ENCODE results near the gene TXNDC11.

The TXNDC11 gene

DNA sequence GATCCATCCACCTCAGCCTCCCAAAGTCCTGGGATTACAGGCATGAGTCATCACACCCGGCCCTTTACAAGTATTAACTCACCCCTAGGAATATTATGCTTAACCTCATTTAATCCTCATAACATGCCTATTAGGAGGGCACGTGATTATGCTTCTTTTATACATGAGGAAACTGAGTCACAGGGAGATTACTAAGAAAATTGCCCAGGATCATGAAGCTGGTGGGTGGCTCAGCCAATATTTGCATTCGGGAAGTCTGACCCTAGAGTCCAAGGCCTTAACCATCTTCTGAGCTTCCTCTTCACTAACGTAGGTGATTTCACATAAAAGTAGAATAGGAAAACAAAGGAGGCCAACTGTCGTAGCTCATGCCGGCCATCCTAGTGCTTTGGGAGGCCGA lies 93.4 kb downstream of the TXNDC11 start:
- no peak for DNase-seq

DNA sequence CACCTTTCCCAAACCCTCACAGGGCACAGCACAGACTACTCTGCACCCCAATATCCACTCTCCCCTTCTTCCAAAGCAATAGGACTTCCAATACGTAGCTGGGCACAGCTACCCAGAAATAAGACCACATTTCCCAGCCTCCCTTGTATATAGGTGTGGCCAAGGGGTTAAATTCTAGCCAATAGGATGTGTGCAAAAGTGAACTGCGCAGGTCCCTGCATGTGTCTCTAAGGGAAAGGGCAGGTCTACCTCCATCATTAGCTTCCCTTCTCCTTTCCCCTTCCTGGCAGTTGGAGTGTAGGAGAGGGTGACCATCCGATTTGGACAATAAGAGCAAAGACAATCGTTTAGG lies 99.9 kb downstream of the TXNDC11 start:
- DNase-seq, result no peak

DNA sequence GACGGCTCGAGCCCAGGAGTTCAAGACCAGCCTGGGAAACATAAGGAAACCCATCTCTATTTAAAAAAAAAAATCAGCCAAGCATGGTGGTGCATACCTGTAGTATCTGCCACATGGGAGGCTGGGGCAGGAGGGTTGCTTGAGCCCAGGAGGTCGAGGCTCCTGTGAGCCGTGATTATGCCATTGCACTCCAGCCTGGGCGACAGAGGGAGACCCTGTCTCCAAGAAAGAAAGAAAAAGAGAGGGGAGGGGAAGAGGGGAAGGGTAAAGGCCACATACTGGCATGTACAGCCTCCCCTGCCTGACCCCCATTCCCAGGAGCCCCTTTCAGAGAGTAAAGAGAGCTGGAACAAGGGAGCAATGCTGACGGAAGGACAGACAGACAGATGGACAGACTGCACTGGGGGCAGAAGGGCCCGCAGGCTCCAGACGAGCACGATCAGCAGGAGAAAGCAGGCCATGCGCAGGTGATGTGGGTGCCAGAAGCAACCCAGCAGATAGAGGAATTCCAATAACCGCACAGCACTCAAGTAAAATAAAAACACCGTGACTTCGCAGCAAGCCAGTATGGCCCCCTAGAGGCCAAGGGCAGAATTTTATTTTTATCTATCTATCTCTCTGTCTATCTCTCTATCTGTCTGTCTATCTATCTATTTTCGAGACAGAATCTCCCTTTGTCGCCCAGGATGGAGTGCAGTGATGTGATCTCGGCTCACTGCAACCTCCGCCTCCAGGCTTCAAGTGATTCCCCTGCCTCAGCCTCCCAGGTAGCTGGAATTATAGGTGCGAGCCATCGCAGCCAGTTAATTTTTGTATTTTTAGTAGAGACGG lies 101.5 kb downstream of the TXNDC11 start:
- peak; percentile 60 for DNase-seq

DNA sequence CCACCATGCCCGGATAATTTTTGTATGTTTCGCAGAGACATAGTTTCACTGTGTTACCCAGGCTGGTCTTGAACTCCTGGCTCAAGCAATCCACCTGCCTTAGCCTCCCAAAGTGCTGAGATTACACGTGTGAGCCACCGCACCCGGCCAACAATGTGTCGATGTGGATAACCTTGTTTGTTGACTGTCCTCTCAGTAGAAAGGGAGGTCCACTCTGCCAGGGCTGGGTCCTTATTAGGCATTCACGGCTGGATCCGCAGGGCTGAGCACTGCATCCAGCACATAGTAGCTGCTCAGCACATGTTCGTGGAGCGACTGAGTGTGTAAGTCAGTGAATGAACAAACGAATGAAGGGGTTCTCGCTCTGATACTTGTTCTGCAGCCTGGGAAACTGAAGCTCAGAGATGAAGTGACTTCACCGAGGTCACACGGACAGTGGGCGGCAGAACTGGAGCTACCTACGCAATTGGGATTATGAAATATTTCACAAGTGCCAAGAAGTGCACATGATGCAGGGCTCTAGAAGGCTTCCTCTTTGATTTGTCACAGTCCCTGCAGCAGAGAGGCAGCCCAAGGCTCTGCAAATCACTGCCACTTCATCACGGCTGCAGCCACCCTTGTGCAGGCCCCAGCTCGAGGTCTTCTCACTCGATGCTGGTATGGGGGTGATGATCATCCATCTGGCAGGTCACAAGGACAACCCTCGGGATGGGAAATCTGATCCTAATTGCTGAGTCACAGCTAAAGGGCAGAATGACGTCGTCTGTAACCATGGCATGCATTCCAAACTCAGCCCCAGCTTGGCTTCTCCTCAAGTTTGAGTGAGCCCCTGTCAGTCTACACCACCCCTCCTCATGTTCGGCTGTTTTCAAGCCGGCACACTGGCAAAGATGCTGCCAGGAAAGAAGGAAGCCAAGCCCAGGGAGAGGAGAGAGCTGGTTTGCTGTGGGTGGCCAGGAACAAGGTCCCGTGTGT lies 102.4 kb downstream of the TXNDC11 start:
- DNase-seq, result peak; percentile 79

DNA sequence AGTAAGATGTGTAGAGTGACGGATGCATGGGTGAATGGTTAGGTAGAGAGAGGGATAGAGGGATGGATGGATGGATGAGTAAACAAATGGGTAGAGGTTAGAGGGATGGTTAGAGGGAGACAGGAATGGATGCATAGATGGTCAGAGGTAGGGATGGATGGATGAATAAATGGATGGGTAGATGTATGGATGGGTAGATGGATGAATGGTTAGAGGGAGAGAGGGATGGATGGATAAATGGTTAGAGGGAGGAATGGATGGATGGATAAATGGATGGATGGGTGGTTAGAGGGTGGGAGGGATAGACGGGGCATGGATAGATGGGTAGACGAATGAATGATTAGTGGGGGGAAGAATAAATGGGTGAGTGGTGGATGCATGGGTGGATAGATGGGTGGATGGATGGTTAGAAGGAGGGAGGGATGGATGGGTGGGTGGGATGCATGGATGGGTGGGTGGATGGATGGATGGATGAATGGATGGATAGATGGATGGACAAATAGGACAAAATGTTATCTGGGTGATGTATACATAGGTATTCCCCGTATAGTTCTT lies 103.6 kb downstream of the TXNDC11 start:
- DNase-seq, result no peak

DNA sequence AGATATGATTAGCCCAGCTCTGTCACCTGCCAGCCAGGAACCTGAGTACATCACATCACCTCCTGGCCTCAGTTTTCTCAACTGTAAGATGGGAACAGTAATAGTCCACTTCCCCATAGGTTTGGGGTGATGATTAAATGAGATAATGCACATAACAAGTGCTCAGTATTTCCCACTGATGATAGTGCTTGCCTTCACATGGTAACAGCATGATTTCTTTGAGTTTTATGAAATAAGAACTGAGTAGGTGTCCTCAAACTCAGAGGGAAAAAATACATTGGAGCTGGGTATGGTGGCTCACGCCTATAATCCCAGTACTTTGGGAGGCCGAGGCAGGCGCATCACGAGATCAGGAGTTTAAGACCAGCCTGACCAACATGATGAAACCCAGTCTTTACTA lies 104.5 kb downstream of the TXNDC11 start:
- no peak for DNase-seq

DNA sequence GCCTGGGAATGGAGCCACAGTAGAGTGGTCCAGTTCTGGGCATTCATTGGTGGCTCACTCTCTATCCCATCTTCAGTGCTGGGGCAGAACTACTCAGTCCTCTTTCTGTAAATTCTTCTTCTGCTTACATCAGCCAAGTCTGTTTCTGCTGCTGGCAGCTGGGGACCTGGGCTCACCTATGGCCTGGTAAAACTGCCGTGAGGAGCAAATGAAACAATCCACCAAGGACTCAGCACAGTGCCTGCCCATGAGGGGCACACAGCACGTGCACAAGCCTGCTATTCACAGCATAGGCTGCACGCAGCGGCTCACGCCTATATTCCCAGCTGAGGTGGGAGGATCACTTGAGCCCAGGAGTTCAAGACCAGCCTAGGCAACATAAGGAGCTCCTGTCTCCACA lies 105.3 kb downstream of the TXNDC11 start:
- no peak for DNase-seq

DNA sequence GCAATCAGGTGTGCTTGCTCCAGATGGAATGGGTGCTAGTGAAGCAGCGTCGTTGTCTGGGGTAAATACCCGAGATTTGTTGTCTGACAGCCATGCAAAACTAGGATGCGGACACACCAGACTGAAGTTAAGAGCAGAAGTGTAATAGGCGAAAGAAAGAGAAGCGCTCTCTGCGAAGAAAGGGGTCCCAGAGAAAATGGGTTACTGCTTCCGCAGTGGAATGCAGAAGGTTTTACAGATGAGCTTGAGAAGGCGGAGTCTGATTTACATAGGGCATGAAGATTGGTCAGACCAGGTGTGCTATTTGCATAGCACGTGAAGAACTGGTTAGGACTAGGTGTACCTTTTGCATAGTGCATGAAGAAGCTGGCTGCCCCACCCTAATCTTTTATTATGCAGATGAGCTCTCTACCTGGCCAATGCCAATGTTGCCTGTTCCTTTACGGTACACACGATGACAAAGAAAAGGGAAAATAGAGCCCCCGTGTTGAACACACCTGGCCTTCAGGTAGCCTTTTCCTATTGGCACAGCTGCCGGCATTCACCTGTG lies 106.4 kb downstream of the TXNDC11 start:
- no peak for DNase-seq

DNA sequence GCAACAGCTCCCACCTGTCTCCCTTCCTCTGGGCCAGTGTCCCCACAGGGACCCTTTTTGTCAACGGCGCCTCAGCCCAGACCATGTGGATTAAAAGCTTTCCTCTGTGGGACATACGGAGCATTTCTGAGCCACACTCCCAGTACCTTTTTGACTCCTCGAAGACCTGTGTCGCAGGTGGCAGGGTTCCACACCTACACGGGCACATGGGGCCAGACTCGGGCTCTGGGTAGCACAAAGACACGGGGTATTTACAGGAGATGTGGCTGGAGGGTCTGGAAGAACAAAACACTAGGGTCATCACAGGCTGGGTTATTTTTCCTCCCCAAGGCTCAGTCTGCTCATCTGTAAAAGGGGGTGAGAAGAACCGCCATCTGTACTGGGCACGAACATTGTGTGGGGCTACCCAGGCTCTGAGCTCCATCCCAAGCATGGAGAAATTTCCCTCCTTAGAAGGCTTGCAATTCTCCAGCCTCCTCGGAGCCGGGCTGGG lies 106.9 kb downstream of the TXNDC11 start:
- no peak for DNase-seq

DNA sequence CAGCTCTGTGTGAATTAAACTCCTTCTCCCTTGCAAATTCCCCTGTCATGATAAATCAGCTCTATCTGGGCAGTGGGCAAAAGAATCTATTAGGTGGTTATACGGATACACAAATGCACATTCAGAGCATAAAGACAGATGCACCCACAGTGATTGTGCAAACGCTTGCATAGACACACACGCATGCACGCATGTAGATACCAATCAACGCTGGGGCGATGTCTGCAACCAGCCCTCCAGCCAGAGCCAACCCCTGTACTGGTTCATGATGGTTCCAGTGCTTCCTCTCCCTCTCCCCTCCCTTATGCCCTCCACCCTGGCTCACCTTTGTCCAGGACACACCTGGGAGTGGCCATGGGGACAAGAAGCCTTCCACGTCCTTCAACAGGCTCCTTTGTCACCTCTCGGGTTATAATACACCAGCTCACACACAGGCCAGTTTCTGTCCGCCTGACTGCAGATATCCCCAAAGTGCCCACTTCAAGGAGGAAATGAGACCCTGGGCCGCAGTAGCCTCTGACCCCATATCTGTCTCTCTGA lies 107.5 kb downstream of the TXNDC11 start:
- DNase-seq, result no peak

DNA sequence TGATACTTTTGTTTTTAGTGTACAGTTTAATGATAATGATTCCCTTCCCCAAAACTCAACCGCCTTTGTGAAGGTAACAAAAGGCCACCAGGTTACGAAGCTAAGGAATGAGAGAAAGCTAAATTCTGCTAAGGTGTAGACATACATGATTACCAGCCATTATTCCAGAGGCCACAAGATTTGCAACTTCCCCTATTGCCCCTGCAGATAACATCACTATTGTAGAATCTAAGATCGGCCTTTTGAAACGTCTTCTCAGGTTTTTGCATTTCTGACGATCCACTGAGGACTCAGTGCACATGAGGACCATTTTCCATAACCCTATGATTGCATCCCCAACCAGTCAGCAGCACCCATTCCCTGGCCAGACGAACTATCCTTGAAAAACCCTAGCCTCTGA lies 108.3 kb downstream of the TXNDC11 start:
- DNase-seq, result no peak

DNA sequence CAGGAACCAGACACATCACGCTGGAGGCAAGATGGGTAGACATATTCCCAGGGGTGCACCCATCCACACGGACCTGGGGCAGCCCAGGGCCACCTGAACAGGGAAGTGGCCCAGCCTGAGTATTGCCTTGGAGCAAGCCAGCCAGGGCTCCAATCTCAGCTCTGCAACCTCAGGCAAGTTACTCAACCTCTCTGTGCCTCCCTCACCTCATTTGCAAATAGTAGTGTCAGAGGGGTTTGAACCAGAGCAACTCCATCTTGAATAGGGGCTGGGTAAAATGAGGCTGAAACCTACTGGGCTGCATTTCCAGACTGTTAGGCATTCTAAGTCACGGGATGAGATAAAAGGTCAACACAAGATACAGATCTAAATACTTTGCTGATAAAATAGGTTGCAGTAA lies 109.5 kb downstream of the TXNDC11 start:
- DNase-seq, result no peak

DNA sequence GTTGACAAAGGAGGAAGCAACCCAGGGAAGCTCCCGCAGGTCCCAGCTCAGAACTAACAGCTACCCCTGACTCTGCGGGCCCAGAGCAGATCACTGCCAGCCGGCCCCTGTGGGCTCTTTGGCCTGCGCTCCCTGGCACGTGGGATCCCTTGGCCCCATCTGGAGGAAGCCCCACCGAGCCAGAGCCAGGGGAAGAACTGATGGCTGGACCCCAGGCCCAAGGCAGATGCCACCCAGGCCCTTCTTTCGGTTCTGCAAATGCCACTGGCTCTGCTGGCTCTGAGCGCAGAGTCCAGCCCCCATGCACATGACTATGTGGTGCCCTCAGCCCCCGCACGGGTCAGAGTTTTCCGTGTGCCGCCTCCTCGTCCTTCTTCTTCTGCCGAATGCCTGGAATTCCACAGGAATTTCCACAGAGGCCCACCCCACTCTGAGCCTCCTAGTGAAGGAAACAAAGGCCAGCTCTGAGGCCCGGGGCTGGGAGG lies 110.2 kb downstream of the TXNDC11 start:
- peak; percentile 80 for DNase-seq

DNA sequence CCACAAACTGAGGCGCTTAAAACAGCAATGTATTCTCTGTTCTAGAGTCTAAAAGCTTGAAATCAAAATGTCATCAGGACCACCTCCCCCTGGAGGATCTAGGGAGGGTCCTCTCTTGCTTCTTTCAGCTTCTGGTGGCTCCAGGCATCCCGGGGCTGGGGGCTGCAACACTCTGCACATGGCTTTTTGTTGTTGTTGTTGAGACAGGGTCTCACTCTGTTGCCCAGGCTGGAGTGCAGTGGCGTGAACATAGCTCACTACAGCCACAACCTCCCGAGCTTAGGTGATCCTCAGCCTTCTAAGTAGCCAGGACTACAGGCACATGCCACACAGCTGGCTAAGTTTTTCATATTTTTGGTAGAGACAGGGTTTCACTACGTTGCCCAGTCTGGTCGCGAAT lies 111.4 kb downstream of the TXNDC11 start:
- no peak for DNase-seq

DNA sequence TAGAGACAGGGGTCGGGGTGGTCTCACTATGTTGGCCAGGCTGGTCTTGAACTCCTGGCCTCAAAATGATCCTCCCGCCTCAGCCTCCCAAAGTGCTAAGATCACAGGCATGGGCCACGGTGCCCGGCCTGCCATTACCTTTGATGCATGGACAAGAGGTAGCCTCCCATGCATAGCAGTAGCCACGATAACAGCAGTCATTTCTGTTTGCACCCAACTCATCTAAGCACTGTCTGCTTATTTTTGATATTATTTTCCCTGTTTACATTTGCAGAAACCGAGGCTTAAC lies 111.9 kb downstream of the TXNDC11 start:
- DNase-seq, result no peak

DNA sequence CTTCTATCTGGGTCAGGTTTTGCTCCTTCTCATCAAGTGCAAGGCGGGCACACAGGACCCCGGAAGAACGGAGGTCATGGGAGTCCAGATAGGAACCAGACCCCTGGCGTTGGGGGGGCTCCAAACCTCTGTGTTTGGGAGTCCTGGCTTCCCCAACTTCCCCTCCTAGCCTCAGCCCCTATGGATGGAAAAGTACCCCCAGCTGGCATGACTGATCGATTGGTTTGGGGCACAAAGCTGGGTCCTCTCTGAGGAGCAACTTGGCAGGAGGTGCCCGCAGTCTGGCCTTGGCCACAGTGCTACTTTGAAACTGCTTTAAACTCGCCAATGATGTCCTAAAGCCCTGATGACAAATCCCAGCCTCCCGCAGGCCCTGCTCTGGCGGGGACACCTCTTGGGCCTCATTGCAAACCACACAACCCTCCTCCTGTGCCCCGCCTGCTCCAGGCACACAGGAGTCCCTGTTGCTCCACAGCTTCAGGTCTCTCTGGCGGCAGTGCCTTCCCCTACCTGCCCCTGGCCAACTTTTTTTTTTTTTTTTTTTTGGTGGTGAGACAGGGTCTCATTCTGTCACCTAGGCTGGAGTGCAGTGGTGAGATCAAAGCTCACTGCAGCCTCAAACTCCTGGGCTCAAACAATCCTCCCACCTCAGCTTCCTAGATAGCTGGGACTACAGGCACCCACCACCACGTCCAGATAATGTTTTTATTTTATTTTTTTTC lies 112.5 kb downstream of the TXNDC11 start:
- no peak for DNase-seq

Measured in femur (tissue), 1 donor.